Liver (tissue), 9 donors: ENCODE measurements around the gene MFAP3. TPM values are rescaled to one million over a fixed set of nuclear protein-coding genes. Genes with fewer than 3 reads are reported as not detected.
A peak's percentile ranks its signal among the peaks of the same experiment; 100 is the strongest.

Experiments used
- DNase-seq: peaks from one replicate; pipeline ENCODE4 v3.0.0-alpha.2; 2017; ENCODE audit warnings: low spot score
- H3K27ac ChIP-seq, 2 donors: one replicate each; pipeline ENCODE4 v1.7.0; 2013; ENCODE audit warnings: inconsistent platforms in 2 of 2, low read length in 2 of 2, control low read depth in 1 of 2, low read depth in 1 of 2, mild to moderate bottlenecking in 1 of 2
- H3K27me3 ChIP-seq, 4 donors: one replicate each; pipeline versions ENCODE4 v1.6.1 to v1.7.0; 2013; ENCODE audit warnings: low read length in 3 of 4, inconsistent platforms in 1 of 4, mild to moderate bottlenecking in 1 of 4, moderate library complexity in 1 of 4; ENCODE audit not compliant: control insufficient read depth in 4 of 4, insufficient read depth in 4 of 4
- H3K36me3 ChIP-seq, 4 donors: one replicate each; pipeline versions ENCODE4 v1.6.1 to v1.7.0; 2013; ENCODE audit warnings: low read length in 3 of 4, mild to moderate bottlenecking in 3 of 4, low read depth in 1 of 4, moderate library complexity in 1 of 4; ENCODE audit not compliant: control insufficient read depth in 4 of 4, insufficient read depth in 3 of 4
- H3K4me1 ChIP-seq, 4 donors: one replicate each; pipeline versions ENCODE4 v1.6.1 to v1.7.0; 2013; ENCODE audit warnings: low read length in 3 of 4, mild to moderate bottlenecking in 3 of 4, moderate library complexity in 1 of 4; ENCODE audit not compliant: control insufficient read depth in 4 of 4, insufficient read depth in 4 of 4
- H3K4me3 ChIP-seq, 3 donors: one replicate each; pipeline versions ENCODE4 v1.6.1 to v1.7.0; 2013; ENCODE audit warnings: low read length in 3 of 3, control low read depth in 1 of 3, low read depth in 1 of 3, mild to moderate bottlenecking in 1 of 3
- H3K9ac ChIP-seq, 2 donors: one replicate each; pipeline ENCODE4 v1.7.0; 2013; ENCODE audit warnings: low read length in 2 of 2, mild to moderate bottlenecking in 2 of 2, moderate library complexity in 2 of 2, control low read depth in 1 of 2, low read depth in 1 of 2
- H3K9me3 ChIP-seq, 4 donors: one replicate each; pipeline versions ENCODE4 v1.6.1 to v1.7.0; 2013; ENCODE audit warnings: low read length in 3 of 4; ENCODE audit not compliant: control insufficient read depth in 4 of 4
- CTCF ChIP-seq: fragments of 150-350 bp; IDR thresholded peaks from 2 replicates; pipeline ENCODE4 v1.5.1; 2017; ENCODE audit warnings: improper control_type of control experiment, low read depth, low read length; ENCODE audit not compliant: missing input control
- EGR1 ChIP-seq, 2 donors: IDR thresholded peaks; 2 replicates each; pipeline ENCODE4 v1.6.1; 2016 to 2018; ENCODE audit warnings: antibody characterized with exemption in 2 of 2, low read depth in 2 of 2
- FOXA1 ChIP-seq: IDR thresholded peaks from 2 replicates; pipeline ENCODE4 v1.6.1; 2016; ENCODE audit warnings: antibody characterized with exemption
- GABPA ChIP-seq, 2 donors: IDR thresholded peaks in 1 of 2; conservative IDR thresholded peaks in 1 of 2; 2 replicates each; pipeline ENCODE4 v1.6.1; 2016; ENCODE audit warnings: antibody characterized with exemption in 2 of 2, mild to moderate bottlenecking in 1 of 2, moderate library complexity in 1 of 2
- HNF4G ChIP-seq: IDR thresholded peaks from 2 replicates; pipeline ENCODE4 v1.6.1; 2016; ENCODE audit warnings: antibody characterized with exemption
- MAX ChIP-seq: IDR thresholded peaks from 2 replicates; pipeline ENCODE4 v1.6.1; 2016; ENCODE audit warnings: antibody characterized with exemption
- NR2F2 ChIP-seq: IDR thresholded peaks from 2 replicates; pipeline ENCODE4 v1.6.1; 2016; ENCODE audit warnings: antibody characterized with exemption
- RAD21 ChIP-seq, 2 donors: IDR thresholded peaks; 2 replicates each; pipeline ENCODE4 v1.6.1; 2016; ENCODE audit warnings: antibody characterized with exemption in 2 of 2, mild to moderate bottlenecking in 2 of 2
- REST ChIP-seq: IDR thresholded peaks from 2 replicates; pipeline ENCODE4 v1.6.1; 2016; ENCODE audit warnings: antibody characterized with exemption, mild to moderate bottlenecking
- SP1 ChIP-seq: IDR thresholded peaks from 2 replicates; pipeline ENCODE4 v1.6.1; 2018; ENCODE audit warnings: antibody characterized with exemption, mild to moderate bottlenecking
- TAF1 ChIP-seq: conservative IDR thresholded peaks from 2 replicates; pipeline ENCODE4 v1.6.1; 2016; ENCODE audit warnings: antibody characterized with exemption, mild to moderate bottlenecking
- YY1 ChIP-seq: IDR thresholded peaks from 2 replicates; pipeline ENCODE4 v1.6.1; 2016; ENCODE audit warnings: antibody characterized with exemption, mild to moderate bottlenecking
- WGBS: extraction: QIAGEN DNeasy Blood & Tissue Kit; methylation state at CpG from one replicate; pipeline ENCODE4 v1.1.7; 2013; 5-methylcytosine and 5-hydroxymethylcytosine counted together
- polyA plus RNA-seq, 2 donors: library from polyadenylated mRNA; stranded (reverse) in 1 of 2; unstranded in 1 of 2; fragments of 200-250 nt in 1 of 2; fragments of >200 nt in 1 of 2; fragmentation: Nextera tagmentation in 1 of 2; extraction: Ambion mirVana in 1 of 2; gene quantifications; one replicate each; pipeline versions ENCODE4 v1.2.1 to v1.2.3, GENCODE V29; 2013 to 2015
- total RNA-seq, 2 donors: library from RNA; depleted of rRNA; stranded (reverse); fragments of >200 nt; gene quantifications; one replicate each; pipeline ENCODE4 v1.2.3, GENCODE V29; 2014
- TF ChIP-seq, protein P1 (sequence below): IDR thresholded peaks from 2 replicates; pipeline ENCODE4 v1.6.1; 2016; ENCODE audit warnings: antibody characterized with exemption
- donor health status: healthy.
- donor health status: healthy.
- donor health status: healthy.
- donor health status: healthy.
- donor health status: healthy.

MFAP3 gene
- total and polyA plus RNA-seq, 4 donors = 2.7 to 42.8 (median 23.6) TPM

DNA sequence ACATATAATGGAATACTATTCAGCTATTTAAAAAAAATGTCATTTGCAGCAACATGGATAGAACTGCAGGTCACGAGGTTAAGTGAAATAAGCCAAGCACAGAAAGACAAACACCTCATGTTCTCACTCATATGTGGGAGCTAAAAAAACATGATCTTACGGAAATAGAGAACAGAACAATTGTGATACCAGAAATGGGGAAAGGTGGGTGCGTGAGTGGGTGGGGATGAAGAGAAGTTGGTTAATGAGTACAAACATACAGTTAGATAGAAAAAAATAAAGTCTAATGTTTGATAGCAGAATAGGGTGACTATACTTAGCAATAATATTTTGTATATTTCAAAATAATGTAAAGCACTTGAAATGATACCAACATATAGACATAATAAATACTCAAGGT, 38.8 kb upstream of the MFAP3 start (continued):
- no peak for TF ChIP-seq REST

GRCh38 chr5:154000703-154001102, 38.1 kb upstream of the MFAP3 start:
- no peak overlapping the region for H3K9ac ChIP-seq
- H3K9me3 ChIP-seq = no peaks in the 10 kb centered on the region
- no peak overlapping the region for H3K4me3 ChIP-seq
- H3K27me3 ChIP-seq = no peaks in the 10 kb centered on the region
- TF ChIP-seq MAX (no peak), RAD21 (IDR thresholded peaks at IDR 0.05) (no peak), FOXA1 (no peak), NR2F2 (no peak), EGR1 (IDR thresholded peaks at IDR 0.05; ENCODE audit: low read depth in 2 of 2) (no peak), YY1 (no peak), SP1 (no peak), TAF1 (no peak), CTCF (no peak)
- TF ChIP-seq, protein P1, sequence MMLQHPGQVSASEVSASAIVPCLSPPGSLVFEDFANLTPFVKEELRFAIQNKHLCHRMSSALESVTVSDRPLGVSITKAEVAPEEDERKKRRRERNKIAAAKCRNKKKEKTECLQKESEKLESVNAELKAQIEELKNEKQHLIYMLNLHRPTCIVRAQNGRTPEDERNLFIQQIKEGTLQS = no peak
- H3K27ac ChIP-seq = no peak overlapping the region
- no peak for DNase-seq
- H3K36me3 ChIP-seq = peaks cover 2 to 24% (median 12%) of the 10 kb centered on the region in 4 donors
- H3K4me1 ChIP-seq = no peaks in the 10 kb centered on the region

- no peak for TF ChIP-seq HNF4G
- peak; percentile 25 for TF ChIP-seq NR2F2
- peak; percentile 32 to 34 for TF ChIP-seq GABPA (IDR thresholded peaks at IDR 0.05 in 1 of 2, conservative IDR thresholded peaks at IDR 0.05 in 1 of 2)
- peak; percentile 25 for TF ChIP-seq SP1
- no peak overlapping the region for H3K9ac ChIP-seq
- 68% methylated on average over 4 of the region's 4 CpGs for WGBS
- no peaks in the 10 kb centered on the region for H3K9me3 ChIP-seq
- H3K36me3 ChIP-seq = peaks cover 2 to 21% (median 10%) of the 10 kb centered on the region in 4 donors
- no peak for DNase-seq
- H3K27ac ChIP-seq = peak overlapping the region; percentile 40 to 79
- H3K4me1 ChIP-seq = no peaks in the 10 kb centered on the region
- no peak overlapping the region for H3K4me3 ChIP-seq
- no peaks in the 10 kb centered on the region for H3K27me3 ChIP-seq
Measured at GRCh38 chr5:154002093-154002492, 36.7 kb upstream of the MFAP3 start.
